Measurements from ENCODE around the gene AMER3. TPM values are rescaled to one million over a fixed set of nuclear protein-coding genes. Genes with fewer than 3 reads are reported as not detected.

Gene AMER3
- polyA plus RNA-seq, 1 donor from 2014 or later = 19.2 TPM

GRCh38 chr2:130744287-130745117, 10.8 kb upstream of the AMER3 start:
- no peak overlapping the region for H2AFZ ChIP-seq (ENCODE audit: low read depth, low read length)

GRCh38 chr2:130749078-130749477, 6.3 kb upstream of the AMER3 start:
- H3K9ac ChIP-seq (ENCODE audit: low read length) = no peak overlapping the region
- no peaks in the 10 kb centered on the region for H4K20me1 ChIP-seq (ENCODE audit: insufficient read depth)
- no peak overlapping the region for H3K4me2 ChIP-seq (ENCODE audit: low read length)
- H3K27ac ChIP-seq (ENCODE audit: low read length) = no peak overlapping the region
- H3K36me3 ChIP-seq (ENCODE audit: insufficient read depth, low read length) = no peaks in the 10 kb centered on the region
- no peaks in the 10 kb centered on the region for H3K27me3 ChIP-seq (ENCODE audit: insufficient read depth, low read depth, low read length)
- no peak overlapping the region for H2AFZ ChIP-seq (ENCODE audit: low read depth, low read length)
- H3K79me2 ChIP-seq (replicated peaks; ENCODE audit: insufficient read depth, low read length) = no peaks in the 10 kb centered on the region
- no peaks in the 10 kb centered on the region for H3F3A ChIP-seq (ENCODE audit: insufficient read depth, low read length, poor library complexity, severe bottlenecking)
- no peak overlapping the region for H3K4me3 ChIP-seq (ENCODE audit: low read length)
- H3K9me3 ChIP-seq (ENCODE audit: low read length) = no peaks in the 10 kb centered on the region
- no peaks in the 10 kb centered on the region for H3K9me2 ChIP-seq (ENCODE audit: insufficient read depth, low read length)
- TF ChIP-seq EZH2 (IDR thresholded peaks at IDR 0.05; ENCODE audit: borderline replicate concordance, insufficient read depth, low read length, poor library complexity, severe bottlenecking) (no peak), RAD21 (conservative IDR thresholded peaks at IDR 0.05) (no peak), REST (IDR thresholded peaks at IDR 0.05; ENCODE audit: borderline replicate concordance) (no peak), CTCF (IDR thresholded peaks at IDR 0.05; ENCODE audit: poor library complexity, severe bottlenecking) (no peak), EP300 (conservative IDR thresholded peaks at IDR 0.05; ENCODE audit: poor library complexity, severe bottlenecking) (no peak), TAF1 (IDR thresholded peaks at IDR 0.05; ENCODE audit: low read depth) (no peak)

More at GRCh38 chr2:130744287-130745117, 10.8 kb upstream of the AMER3 start:
- H3K4me2 ChIP-seq (ENCODE audit: low read length) = no peak overlapping the region
- H3K36me3 ChIP-seq (ENCODE audit: insufficient read depth, low read length) = no peaks in the 10 kb centered on the region
- H3K9me3 ChIP-seq (ENCODE audit: low read length) = no peaks in the 10 kb centered on the region
- H3K4me3 ChIP-seq (ENCODE audit: low read length) = no peak overlapping the region
- no peak overlapping the region for H3K9ac ChIP-seq (ENCODE audit: low read length)
- no peaks in the 10 kb centered on the region for H3K27me3 ChIP-seq (ENCODE audit: insufficient read depth, low read depth, low read length)
- no peaks in the 10 kb centered on the region for H3K9me2 ChIP-seq (ENCODE audit: insufficient read depth, low read length)
- TF ChIP-seq CTCF (IDR thresholded peaks at IDR 0.05; ENCODE audit: poor library complexity, severe bottlenecking) = no peak
- no peak for TF ChIP-seq MXI1 (conservative IDR thresholded peaks at IDR 0.05; ENCODE audit: poor library complexity, severe bottlenecking)
- no peak for TF ChIP-seq REST (IDR thresholded peaks at IDR 0.05; ENCODE audit: borderline replicate concordance)
- no peak for TF ChIP-seq EP300 (conservative IDR thresholded peaks at IDR 0.05; ENCODE audit: poor library complexity, severe bottlenecking)
- no peak for TF ChIP-seq POLR2AphosphoS5 (IDR thresholded peaks at IDR 0.05)
- H3F3A ChIP-seq (ENCODE audit: insufficient read depth, low read length, poor library complexity, severe bottlenecking) = no peaks in the 10 kb centered on the region
- H4K20me1 ChIP-seq (ENCODE audit: insufficient read depth) = no peaks in the 10 kb centered on the region
- no peak overlapping the region for H3K27ac ChIP-seq (ENCODE audit: low read length)
- no peaks in the 10 kb centered on the region for H3K79me2 ChIP-seq (replicated peaks; ENCODE audit: insufficient read depth, low read length)

All from neural cell (in vitro differentiated cells).